Pancreas (tissue), 10 donors: ENCODE measurements around the gene IDH3A. TPM values are rescaled to one million over a fixed set of nuclear protein-coding genes. Genes with fewer than 3 reads are reported as not detected.
A peak's percentile ranks its signal among the peaks of the same experiment; 100 is the strongest.

Source experiments
- ATAC-seq, 4 donors: fragments of 200-7000 bp; cut with Tn5 transposase; one replicate each; pipeline versions ENCODE4 v1.8.0 to v1.9.1; 2020; ENCODE audit warnings: mild to moderate bottlenecking in 4 of 4, moderate library complexity in 4 of 4
- DNase-seq, 6 donors: peaks; one replicate each; pipeline ENCODE4 v3.0.0-alpha.2; 2020
- FAIRE-seq: peaks from 2 replicates; lab custom pipeline; 2012; peaks lifted over from hg19 to GRCh38; lab: Jason Lieb, UNC
- H3K27ac ChIP-seq, 4 donors: fragments of 200-600 bp; sonication (generic); 1 replicate in 3 of 4; 2 replicates in 1 of 4; pipeline versions ENCODE4 v1.5.0 to v1.8.0; 2020
- H3K27me3 ChIP-seq, 4 donors: fragments of 200-600 bp; one replicate each; pipeline ENCODE4 v1.8.0; 2021
- H3K36me3 ChIP-seq, 3 donors: fragments of 200-600 bp; sonication (generic) in 1 of 3; one replicate each; pipeline versions ENCODE4 v1.5.0 to v1.8.0; 2020 to 2021
- H3K4me1 ChIP-seq, 3 donors: fragments of 200-600 bp; one replicate each; pipeline ENCODE4 v1.8.0; 2021
- H3K4me3 ChIP-seq, 4 donors: fragments of 200-600 bp; sonication (generic) in 2 of 4; one replicate each; pipeline versions ENCODE4 v1.5.0 to v1.8.0; 2020 to 2021
- H3K9me3 ChIP-seq, 4 donors: fragments of 200-600 bp; one replicate each; pipeline ENCODE4 v1.8.0; 2021
- CTCF ChIP-seq, 4 donors: fragments of 200-600 bp; sonication (generic) in 3 of 4; IDR thresholded peaks; one replicate each; pipeline versions ENCODE4 v1.5.0 to v1.8.0; 2021; ENCODE audit warnings: antibody characterized with exemption in 4 of 4
- WGBS, 2 donors: extraction: QIAGEN DNeasy Blood & Tissue Kit; methylation state at CpG; one replicate each; pipeline ENCODE4 v1.1.7; 2013; 5-methylcytosine and 5-hydroxymethylcytosine counted together
- intact Hi-C, 3 donors: fragments of 100-400 bp; cut with DNase I; formaldehyde crosslinking; loops; one replicate each; pipeline versions ENCODE4 v1.11.1 to v1.14.2; 2022
- polyA plus RNA-seq, 2 donors: library from polyadenylated mRNA; stranded (reverse); fragments of 200-250 nt; gene quantifications; one replicate each; pipeline ENCODE4 v1.2.3, GENCODE V29; 2013
- total RNA-seq, 6 donors: library from RNA; stranded (reverse); fragmentation: NEBNext Ultra II Directional in 4 of 6; extraction: Animal tissue kit (Norgen Biotek cat#: 25700) in 4 of 6; gene quantifications; one replicate each; pipeline versions ENCODE4 v1.2.1 to v1.2.4, GENCODE V29; 2021 to 2023
- donor health status: healthy with polysubstance abuse.
- donor health status: DM: no; HTN: no; CAD: no; lungs with moderate emphysema.
- donor health status: DM: no; HTN: no; CAD: no.
- donor health status: control.
- donor health status: control.
- donor health status: Bipolar disorder and iron deficiency.
- donor health status: DM: yes; HTN: yes; CAD: no.
- donor health status: DM: no; HTN: no; CAD: no.
- donor health status: DM: no; HTN: no; CAD: no.
- donor health status: DM: yes; HTN: yes; CAD: no.

Gene IDH3A
- total and polyA plus RNA-seq, 8 donors: 10.2 to 32.1 (median 24.8) TPM

GRCh38 chr15:78130466-78131294, 18.5 kb upstream of the IDH3A start:
- peak overlapping the region; percentile 56 to 84 (median 76) for H3K4me3 ChIP-seq
- peak overlapping the region in 2 of 4 donors; percentile 17 to 67 for H3K27ac ChIP-seq
- no peaks in the 10 kb centered on the region for H3K27me3 ChIP-seq
- no peak for TF ChIP-seq CTCF (IDR thresholded peaks at IDR 0.05)
- ATAC-seq: peak in 2 of 4 donors; percentile 4 to 7
- no peaks in the 10 kb centered on the region for H3K36me3 ChIP-seq
- WGBS, 2 donors: 30 to 42% methylated on average over 34 to 51 of the region's 51 CpGs
- peak in 1 of 6 donors; percentile 21 for DNase-seq
- intact Hi-C loops: no loop called here
- H3K4me1 ChIP-seq: peaks cover 0 to 8% (median 0%) of the 10 kb centered on the region in 3 donors
- FAIRE-seq: no peak
- no peaks in the 10 kb centered on the region for H3K9me3 ChIP-seq

- 0% methylated on average over 66 to 79 of the region's 79 CpGs for WGBS, 2 donors
Measured at GRCh38 chr15:78131295-78132061, 17.7 kb upstream of the IDH3A start, which contains the start of gene CIB2. Gene CIB2, minus strand, starts transcription at chr15:78131445. Its CDS starts 230 bp downstream, at chr15:78131215.

GRCh38 chr15:78133801-78134200, 15.4 kb upstream of the IDH3A start:
- no peak for TF ChIP-seq CTCF (IDR thresholded peaks at IDR 0.05)
- Histone ChIP-seq H3K27me3 (no peaks in the 10 kb centered on the region), H3K36me3 (no peaks in the 10 kb centered on the region), H3K4me3 (no peak overlapping the region), H3K9me3 (no peaks in the 10 kb centered on the region), H3K27ac (peak overlapping the region in 1 of 4 donors; percentile 21), H3K4me1 (peaks cover 0 to 8% (median 0%) of the 10 kb centered on the region in 3 donors)
- DNase-seq (no peak), FAIRE-seq (no peak), ATAC-seq (peak in 1 of 4 donors; percentile 21)
- intact Hi-C loops: no loop called here
- WGBS, 2 donors: 72 to 85% methylated on average over 2 of the region's 2 CpGs

More at GRCh38 chr15:78131295-78132061, 17.7 kb upstream of the IDH3A start, which contains the start of gene CIB2:
- H3K27ac ChIP-seq: peak within 1 kb of the TSS; percentile 67 to 74 (median 73)
- H3K4me3 ChIP-seq: peak within 1 kb of the TSS; percentile 56 to 84 (median 76)
- intact Hi-C loops: no loop called here
- peak; percentile 52 to 91 (median 80) for DNase-seq
- no peak for FAIRE-seq
- peak; percentile 93 to 97 (median 97) for ATAC-seq
- H3K9me3 ChIP-seq: no peaks in the 10 kb centered on the region
- peaks cover 0 to 8% (median 0%) of the 10 kb centered on the region in 3 donors for H3K4me1 ChIP-seq
- no peaks in the 10 kb centered on the region for H3K36me3 ChIP-seq
- H3K27me3 ChIP-seq: no peaks in the 10 kb centered on the region
- TF ChIP-seq CTCF (IDR thresholded peaks at IDR 0.05): peak; percentile 52 to 81 (median 66)

GRCh38 chr15:78139578-78139977, 9.6 kb upstream of the IDH3A start:
- Histone ChIP-seq H3K4me3 (no peak overlapping the region), H3K36me3 (no peaks in the 10 kb centered on the region), H3K4me1 (no peaks in the 10 kb centered on the region), H3K9me3 (no peaks in the 10 kb centered on the region), H3K27me3 (no peaks in the 10 kb centered on the region), H3K27ac (no peak overlapping the region)
- intact Hi-C loops: no loop called here
- DNase-seq (no peak), ATAC-seq (no peak), FAIRE-seq (no peak)
- 94 to 96% methylated on average over 5 of the region's 5 CpGs for WGBS, 2 donors
- no peak for TF ChIP-seq CTCF (IDR thresholded peaks at IDR 0.05)
